ENCODE results near the gene TMEM92. TPM values are rescaled to one million over a fixed set of nuclear protein-coding genes. Genes with fewer than 3 reads are reported as not detected.

Gene TMEM92
- total and polyA plus RNA-seq, 4 donors, result 0.05 to 17.9 (median 4.0) TPM

- Histone ChIP-seq H3K9ac (ENCODE audit: low read depth in 1 of 2, low read length in 2 of 2) (no peak overlapping the region), H3K4me1 (ENCODE audit: control insufficient read depth in 4 of 4, insufficient read depth in 4 of 4, low read length in 3 of 4) (peaks cover 0 to 11% (median 0%) of the 10 kb centered on the region in 4 donors), H3K4me3 (ENCODE audit: low read depth in 1 of 3, low read length in 3 of 3) (no peak overlapping the region), H3K27ac (ENCODE audit: low read depth in 1 of 2, low read length in 2 of 2) (no peak overlapping the region), H3K36me3 (ENCODE audit: control insufficient read depth in 4 of 4, insufficient read depth in 3 of 4, low read depth in 1 of 4, low read length in 3 of 4) (no peaks in the 10 kb centered on the region), H3K9me3 (ENCODE audit: control insufficient read depth in 4 of 4, low read length in 3 of 4) (no peaks in the 10 kb centered on the region), H3K27me3 (ENCODE audit: control insufficient read depth in 4 of 4, insufficient read depth in 4 of 4, low read length in 3 of 4) (peaks cover 0 to 1% (median 0%) of the 10 kb centered on the region in 4 donors)
- WGBS, result 76% methylated on average over 4 of the region's 4 CpGs
- peak; percentile 24 to 37 for TF ChIP-seq JUND (IDR thresholded peaks at IDR 0.05)
- TF ChIP-seq MAX (IDR thresholded peaks at IDR 0.05), result no peak
- TF ChIP-seq HNF4G (IDR thresholded peaks at IDR 0.05), result peak; percentile 91
- TF ChIP-seq HNF4A (conservative IDR thresholded peaks at IDR 0.05), result peak; percentile 92 to 98
- peak; percentile 79 for TF ChIP-seq SP1 (IDR thresholded peaks at IDR 0.05)
- TF ChIP-seq RXRA (IDR thresholded peaks at IDR 0.05), result peak; percentile 55 to 74
- TF ChIP-seq GABPA (IDR thresholded peaks at IDR 0.05 in 1 of 2, conservative IDR thresholded peaks at IDR 0.05 in 1 of 2), result no peak
- TF ChIP-seq NR2F2 (IDR thresholded peaks at IDR 0.05), result peak; percentile 49
- DNase-seq (ENCODE audit: low spot score), result no peak
Observed at GRCh38 chr17:50281739-50282401, 7.6 kb downstream of the TMEM92 start.

- peaks cover 0 to 8% (median 0%) of the 10 kb centered on the region in 4 donors for H3K4me1 ChIP-seq (ENCODE audit: control insufficient read depth in 4 of 4, insufficient read depth in 4 of 4, low read length in 3 of 4)
- no peak for DNase-seq (ENCODE audit: low spot score)
- H3K9ac ChIP-seq (ENCODE audit: low read depth in 1 of 2, low read length in 2 of 2), result no peak overlapping the region
- H3K9me3 ChIP-seq (ENCODE audit: control insufficient read depth in 4 of 4, low read length in 3 of 4), result no peaks in the 10 kb centered on the region
- TF ChIP-seq RAD21 (IDR thresholded peaks at IDR 0.05), result no peak
- no peak for TF ChIP-seq TAF1 (conservative IDR thresholded peaks at IDR 0.05)
- TF ChIP-seq EGR1 (IDR thresholded peaks at IDR 0.05; ENCODE audit: low read depth in 2 of 2), result no peak
- no peak for TF ChIP-seq YY1 (IDR thresholded peaks at IDR 0.05)
- TF ChIP-seq CTCF (IDR thresholded peaks at IDR 0.05; ENCODE audit: low read depth, low read length, missing input control), result no peak
- TF ChIP-seq FOXA1 (IDR thresholded peaks at IDR 0.05), result no peak
- no peak for TF ChIP-seq RXRA (IDR thresholded peaks at IDR 0.05)
- TF ChIP-seq HNF4A (conservative IDR thresholded peaks at IDR 0.05), result no peak
- no peak for TF ChIP-seq HNF4G (IDR thresholded peaks at IDR 0.05)
- no peak for TF ChIP-seq GABPA (IDR thresholded peaks at IDR 0.05 in 1 of 2, conservative IDR thresholded peaks at IDR 0.05 in 1 of 2)
- TF ChIP-seq ATF3 (IDR thresholded peaks at IDR 0.05), result no peak
- TF ChIP-seq JUND (IDR thresholded peaks at IDR 0.05), result no peak
- TF ChIP-seq ZBTB33 (IDR thresholded peaks at IDR 0.05), result no peak
- no peak for TF ChIP-seq FOXA2 (IDR thresholded peaks at IDR 0.05)
- no peak overlapping the region for H3K27ac ChIP-seq (ENCODE audit: low read depth in 1 of 2, low read length in 2 of 2)
- no peak overlapping the region for H3K4me3 ChIP-seq (ENCODE audit: low read depth in 1 of 3, low read length in 3 of 3)
- H3K36me3 ChIP-seq (ENCODE audit: control insufficient read depth in 4 of 4, insufficient read depth in 3 of 4, low read depth in 1 of 4, low read length in 3 of 4), result no peaks in the 10 kb centered on the region
- H3K27me3 ChIP-seq (ENCODE audit: control insufficient read depth in 4 of 4, insufficient read depth in 4 of 4, low read length in 3 of 4), result no peaks in the 10 kb centered on the region
- 78% methylated on average over 10 of the region's 10 CpGs for WGBS
Observed at GRCh38 chr17:50283246-50283645, 9.0 kb downstream of the TMEM92 start.

Data from liver (tissue), 9 donors.